Duodenal mucosa (tissue), 2 donors: ENCODE measurements around the gene NCBP2.
"Not testable (repeated sequence)": the region's sequence is repeated elsewhere in the genome, so short reads cannot be mapped to it uniquely, and the experiment has no call there.

Experiments used
- H3K27ac ChIP-seq: one replicate; pipeline ENCODE4 v1.7.0; 2013; ENCODE audit warnings: low read depth, low read length
- H3K27me3 ChIP-seq, 2 donors: one replicate each; pipeline ENCODE4 v1.7.0; 2013; ENCODE audit warnings: low read length in 2 of 2, control low read depth in 1 of 2; ENCODE audit not compliant: insufficient read depth in 2 of 2, control insufficient read depth in 1 of 2
- H3K36me3 ChIP-seq, 2 donors: one replicate each; pipeline ENCODE4 v1.7.0; 2013; ENCODE audit warnings: low read length in 2 of 2, control low read depth in 1 of 2; ENCODE audit not compliant: insufficient read depth in 2 of 2, control insufficient read depth in 1 of 2
- H3K4me1 ChIP-seq, 2 donors: one replicate each; pipeline ENCODE4 v1.7.0; 2013; ENCODE audit warnings: low read length in 2 of 2, control low read depth in 1 of 2; ENCODE audit not compliant: insufficient read depth in 2 of 2, control insufficient read depth in 1 of 2
- H3K4me3 ChIP-seq, 2 donors: one replicate each; pipeline ENCODE4 v1.7.0; 2013; ENCODE audit warnings: low read length in 2 of 2, low read depth in 1 of 2
- H3K9ac ChIP-seq, 2 donors: one replicate each; pipeline ENCODE4 v1.7.0; 2013; ENCODE audit warnings: low read length in 2 of 2, low read depth in 1 of 2
- H3K9me3 ChIP-seq, 2 donors: one replicate each; pipeline ENCODE4 v1.7.0; 2013; ENCODE audit warnings: low read length in 2 of 2, control low read depth in 1 of 2; ENCODE audit not compliant: control insufficient read depth in 1 of 2

Gene NCBP2

DNA sequence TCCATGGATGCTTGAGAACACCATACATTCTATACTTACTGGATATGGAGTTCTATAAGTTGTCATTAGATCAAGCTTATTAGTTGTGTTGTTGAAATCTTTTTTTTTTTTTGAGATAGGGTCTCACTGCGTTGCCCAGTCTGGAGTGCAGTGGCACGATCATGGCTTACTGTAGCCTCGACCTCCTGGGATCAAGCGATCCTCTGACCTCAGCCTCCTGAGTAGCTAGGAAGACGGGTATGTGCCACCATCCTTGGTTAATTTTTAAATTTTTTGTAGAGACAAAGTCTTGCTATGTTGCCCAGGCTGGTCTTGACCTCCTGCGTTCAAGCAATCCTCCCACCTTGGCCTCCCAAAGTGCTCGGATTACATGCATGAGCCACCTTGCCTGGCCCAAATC, 12.5 kb upstream of the NCBP2 start:
- H3K36me3 ChIP-seq, result peaks cover 0 to 4% of the 10 kb centered on the region in 2 donors
- no peaks in the 10 kb centered on the region for H3K27me3 ChIP-seq
- H3K4me3 ChIP-seq, result no peak overlapping the region
- no peaks in the 10 kb centered on the region for H3K9me3 ChIP-seq
- no peak overlapping the region for H3K27ac ChIP-seq
- no peak overlapping the region for H3K9ac ChIP-seq
- H3K4me1 ChIP-seq, result no peaks in the 10 kb centered on the region

DNA sequence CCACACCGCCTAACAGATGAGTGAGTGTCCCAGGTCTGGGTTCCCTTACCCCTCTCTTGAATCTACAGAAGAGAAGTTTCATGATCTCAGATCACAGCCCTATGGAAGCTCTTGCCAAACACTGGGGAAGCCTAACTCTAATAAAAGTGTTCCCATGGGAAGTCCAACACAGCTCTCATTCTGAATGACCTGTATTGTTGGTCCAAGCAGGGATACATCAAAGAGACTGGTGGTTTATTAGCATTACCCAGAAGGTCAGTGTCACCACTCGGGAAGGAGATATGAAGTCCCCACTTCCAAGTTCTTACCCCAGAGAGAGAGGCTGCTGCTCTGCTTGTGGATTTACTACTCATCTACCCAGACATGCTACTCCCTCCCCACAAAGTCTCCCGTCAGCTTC, 9.0 kb upstream of the NCBP2 start:
- Histone ChIP-seq H3K4me3 (no peak overlapping the region), H3K9ac (no peak overlapping the region), H3K36me3 (peaks cover 0 to 4% of the 10 kb centered on the region in 2 donors), H3K9me3 (no peaks in the 10 kb centered on the region), H3K4me1 (no peaks in the 10 kb centered on the region), H3K27ac (no peak overlapping the region), H3K27me3 (no peaks in the 10 kb centered on the region)

GRCh38 chr3:196949750-196950149, 7.4 kb upstream of the NCBP2 start:
- no peaks in the 10 kb centered on the region for H3K27me3 ChIP-seq
- H3K9me3 ChIP-seq, result no peaks in the 10 kb centered on the region
- peaks cover 0 to 4% of the 10 kb centered on the region in 2 donors for H3K36me3 ChIP-seq
- no peak overlapping the region for H3K4me3 ChIP-seq
- no peaks in the 10 kb centered on the region for H3K4me1 ChIP-seq
- no peak overlapping the region for H3K9ac ChIP-seq
- no peak overlapping the region for H3K27ac ChIP-seq

DNA sequence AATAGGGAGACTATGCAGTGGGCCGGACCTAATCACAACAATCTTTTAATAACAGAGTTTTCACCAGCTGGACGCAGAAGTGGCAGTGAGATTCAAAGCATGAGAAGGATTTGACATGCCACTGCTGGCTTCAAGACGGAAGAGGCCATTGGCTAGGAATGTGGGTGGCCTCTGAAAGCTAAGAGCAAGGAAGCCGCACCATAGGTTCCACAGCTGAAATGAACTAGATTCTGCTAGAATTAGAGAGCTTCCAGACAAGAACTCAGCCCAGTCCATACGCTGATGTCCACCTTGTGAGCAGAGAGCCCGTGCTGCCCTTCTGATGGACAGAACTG, 6.9 kb upstream of the NCBP2 start:
- Histone ChIP-seq H3K9me3 (no peaks in the 10 kb centered on the region), H3K36me3 (peaks cover 0 to 4% of the 10 kb centered on the region in 2 donors), H3K27me3 (no peaks in the 10 kb centered on the region), H3K4me3 (no peak overlapping the region), H3K4me1 (no peaks in the 10 kb centered on the region), H3K27ac (no peak overlapping the region), H3K9ac (no peak overlapping the region)

DNA sequence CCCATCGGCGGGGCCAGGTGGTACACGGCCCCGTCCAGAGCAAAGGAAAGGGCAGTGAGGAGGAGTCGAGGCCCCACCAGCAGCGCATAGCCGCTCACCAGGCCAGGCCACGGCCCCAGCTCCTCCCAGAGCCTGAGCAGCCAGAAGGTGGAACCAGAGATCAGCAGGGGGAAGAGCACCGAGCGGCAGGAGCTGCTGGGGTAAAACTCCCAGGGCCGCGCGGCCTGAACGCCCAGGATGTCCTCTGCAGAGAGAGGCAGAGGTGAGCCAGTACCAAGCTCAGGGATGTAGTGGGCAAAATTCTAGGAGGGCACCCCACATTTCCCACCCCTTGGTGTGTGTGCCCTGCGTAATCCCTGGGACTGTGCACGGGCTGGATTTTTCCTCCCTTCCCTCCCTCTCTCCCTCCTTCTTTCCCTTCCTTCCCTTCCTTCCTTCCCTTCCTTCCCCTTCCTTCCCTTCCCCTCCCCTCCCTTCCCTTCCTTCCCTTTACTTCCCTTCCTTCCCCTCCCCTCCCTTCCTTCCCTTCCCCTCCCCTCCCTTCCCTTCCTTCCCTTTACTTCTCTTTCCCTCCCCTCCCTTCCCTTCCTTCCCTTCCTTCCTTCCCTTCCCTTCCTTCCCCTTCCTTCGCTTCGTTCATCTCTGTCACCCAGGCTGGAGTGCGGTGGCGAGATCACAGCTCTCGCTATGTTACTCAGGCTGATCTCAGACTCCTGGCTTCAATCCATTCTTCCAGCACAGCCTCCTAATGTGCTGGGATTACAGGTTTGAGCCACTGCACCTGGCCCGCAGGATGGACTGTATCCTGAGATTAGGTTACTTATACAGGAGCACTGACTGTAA, 6.3 kb upstream of the NCBP2 start:
- no peaks in the 10 kb centered on the region for H3K9me3 ChIP-seq
- no peak overlapping the region for H3K4me3 ChIP-seq
- no peaks in the 10 kb centered on the region for H3K27me3 ChIP-seq
- H3K27ac ChIP-seq, result no peak overlapping the region
- peaks cover 2 to 4% of the 10 kb centered on the region in 2 donors for H3K4me1 ChIP-seq
- peaks cover 0 to 4% of the 10 kb centered on the region in 2 donors for H3K36me3 ChIP-seq
- no peak overlapping the region for H3K9ac ChIP-seq

DNA sequence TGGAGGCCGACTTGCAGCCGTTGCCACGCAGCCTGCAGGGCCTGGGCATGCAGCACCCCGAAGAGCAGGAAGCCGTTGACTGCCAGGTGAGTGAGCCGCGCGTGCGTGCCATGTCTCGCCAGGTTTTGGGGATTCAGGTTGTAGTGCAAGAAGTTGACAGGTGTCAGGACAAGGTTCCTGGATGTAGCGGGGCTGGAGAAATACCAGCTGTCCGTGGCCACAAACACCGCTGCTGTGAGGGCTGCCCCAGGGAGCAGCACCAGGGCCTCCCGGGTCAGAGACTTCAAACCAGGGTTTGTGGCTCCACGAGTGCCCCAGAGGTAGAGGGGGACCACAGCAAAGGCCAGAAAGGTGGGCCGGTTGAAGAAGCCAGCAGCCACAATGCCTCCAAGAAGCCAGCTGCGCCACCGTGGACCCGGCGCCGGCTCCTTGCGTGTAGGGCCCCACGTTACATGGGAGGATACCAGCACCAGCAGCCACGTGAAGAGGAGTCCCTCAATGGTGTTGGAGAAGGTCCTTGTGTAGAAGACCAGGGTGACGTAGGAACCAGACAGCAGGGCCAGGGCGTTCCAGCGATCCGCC, 5.6 kb upstream of the NCBP2 start:
- no peak overlapping the region for H3K9ac ChIP-seq
- peaks cover 0 to 4% of the 10 kb centered on the region in 2 donors for H3K36me3 ChIP-seq
- H3K27ac ChIP-seq, result no peak overlapping the region
- H3K9me3 ChIP-seq, result no peaks in the 10 kb centered on the region
- no peaks in the 10 kb centered on the region for H3K27me3 ChIP-seq
- H3K4me1 ChIP-seq, result peaks cover 9 to 10% of the 10 kb centered on the region in 2 donors
- no peak overlapping the region for H3K4me3 ChIP-seq

DNA sequence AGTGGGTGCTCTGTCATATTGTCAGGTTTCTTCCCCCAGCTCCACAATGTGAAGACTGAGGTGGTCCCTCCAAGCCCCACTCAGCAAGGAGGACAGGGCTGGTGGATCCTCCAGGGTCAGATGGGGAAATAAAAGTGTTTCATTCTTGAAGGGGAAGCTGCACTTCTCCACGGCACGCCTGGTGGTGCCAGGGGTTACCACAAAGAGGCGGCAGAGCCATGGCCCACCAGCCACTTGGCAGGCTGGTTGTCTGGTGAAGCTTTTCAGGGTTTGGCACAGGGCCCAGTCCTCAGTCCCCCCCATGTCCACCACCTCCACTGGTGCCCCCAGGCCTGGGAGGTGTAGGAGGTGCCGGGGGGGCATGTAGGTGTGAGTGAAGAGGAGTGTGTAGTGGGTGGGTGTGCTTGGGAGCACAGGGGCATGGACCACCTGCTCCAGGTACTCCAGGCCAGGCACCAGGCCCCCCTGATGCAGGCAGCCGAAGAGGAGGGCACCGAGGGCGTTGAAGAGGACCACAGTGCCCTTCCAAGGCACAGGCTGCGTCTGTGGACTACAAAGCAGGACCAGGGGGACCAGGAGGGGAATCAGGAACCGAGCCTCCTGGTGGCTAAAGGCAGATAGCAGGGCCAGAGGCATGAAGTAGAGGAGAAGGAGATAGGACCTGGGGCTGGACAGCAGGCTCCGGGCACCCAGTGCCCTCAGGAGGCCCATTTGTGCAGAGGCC, 5.0 kb upstream of the NCBP2 start:
- Histone ChIP-seq H3K27me3 (no peaks in the 10 kb centered on the region), H3K36me3 (peaks cover 0 to 4% of the 10 kb centered on the region in 2 donors)

GRCh38 chr3:196944037-196944790, 1.9 kb upstream of the NCBP2 start:
- H3K27me3 ChIP-seq, H3K9ac ChIP-seq, H3K9me3 ChIP-seq, H3K27ac ChIP-seq, H3K36me3 ChIP-seq: not testable (repeated sequence)
- Histone ChIP-seq H3K4me3 (peak overlapping the region in 1 of 2 donors; percentile 99), H3K4me1 (peaks cover 16 to 20% of the 10 kb centered on the region in 2 donors)

More for the DNA sequence above, 5.0 kb upstream of the NCBP2 start:
- no peaks in the 10 kb centered on the region for H3K9me3 ChIP-seq
- H3K4me1 ChIP-seq, result peaks cover 10% of the 10 kb centered on the region in 2 donors
- no peak overlapping the region for H3K27ac ChIP-seq
- H3K4me3 ChIP-seq, result no peak overlapping the region
- H3K9ac ChIP-seq, result no peak overlapping the region

DNA sequence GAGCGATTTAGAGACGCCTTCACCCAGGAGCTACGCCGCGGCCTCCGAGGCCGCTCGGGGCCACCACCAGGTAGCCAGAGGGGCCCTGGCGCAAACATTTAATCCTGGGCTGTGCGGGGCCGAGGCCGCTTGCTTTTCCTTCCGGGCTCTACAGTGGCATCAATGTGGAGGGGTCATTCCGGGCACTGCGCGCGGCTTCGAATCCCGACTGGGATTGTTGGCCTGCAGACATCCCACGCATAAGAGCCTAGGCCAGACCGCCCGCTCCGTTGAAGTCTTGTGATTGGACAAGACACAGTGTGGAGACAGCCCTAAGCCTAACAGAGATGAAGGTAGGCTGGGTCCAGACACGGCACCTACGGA, 568 bp upstream of the NCBP2 start:
- H3K4me1 ChIP-seq, result peaks cover 16 to 20% of the 10 kb centered on the region in 2 donors
- no peaks in the 10 kb centered on the region for H3K27me3 ChIP-seq
- H3K27ac ChIP-seq, result peak overlapping the region; percentile 68
- peaks cover 5 to 17% of the 10 kb centered on the region in 2 donors for H3K36me3 ChIP-seq
- peak overlapping the region; percentile 99 for H3K4me3 ChIP-seq
- H3K9me3 ChIP-seq, result no peaks in the 10 kb centered on the region
- peak overlapping the region; percentile 77 to 93 for H3K9ac ChIP-seq
